Retinal pigment epithelial cell (primary cell): ENCODE data around the gene SPRY2.
A peak's percentile ranks its signal among the peaks of the same experiment; 100 is the strongest.

Source experiments
- DNase-seq: peaks from one replicate; pipeline ENCODE4 v3.0.0-alpha.2; 2010; ENCODE audit warnings: low read depth
- H3K4me3 ChIP-seq: 2 replicates; pipeline ENCODE4 v1.5.1; 2011; ENCODE audit warnings: mild to moderate bottlenecking, low read length, control low read depth, moderate library complexity
- CTCF ChIP-seq: conservative IDR thresholded peaks from 2 replicates; pipeline ENCODE4 v1.5.1; 2011; ENCODE audit warnings: low read depth, low read length, control low read depth, inconsistent platforms

SPRY2 gene

GRCh38 chr13:80334597-80335260, 6.2 kb downstream of the SPRY2 start:
- TF ChIP-seq CTCF = no peak
- H3K4me3 ChIP-seq = peak overlapping the region; percentile 100
- DNase-seq = no peak

GRCh38 chr13:80331984-80332383, 8.9 kb downstream of the SPRY2 start:
- no peak overlapping the region for H3K4me3 ChIP-seq
- DNase-seq = no peak
- TF ChIP-seq CTCF = no peak

GRCh38 chr13:80329250-80329649, 11.7 kb downstream of the SPRY2 start:
- H3K4me3 ChIP-seq = no peak overlapping the region
- no peak for DNase-seq
- TF ChIP-seq CTCF = no peak

GRCh38 chr13:80319004-80319403, 21.9 kb downstream of the SPRY2 start:
- no peak overlapping the region for H3K4me3 ChIP-seq
- TF ChIP-seq CTCF = no peak
- DNase-seq = no peak

- no peak overlapping the region for H3K4me3 ChIP-seq
- DNase-seq = no peak
- TF ChIP-seq CTCF = no peak
Measured at GRCh38 chr13:80314711-80315653, 25.9 kb downstream of the SPRY2 start.

- H3K4me3 ChIP-seq = no peak overlapping the region
- DNase-seq = no peak
- no peak for TF ChIP-seq CTCF
Measured at GRCh38 chr13:80313668-80314256, 27.2 kb downstream of the SPRY2 start.
